HepG2 (cell line): ENCODE data around the gene TBX21. TPM values are rescaled to one million over a fixed set of nuclear protein-coding genes. Genes with fewer than 3 reads are reported as not detected.

Experiments
- KDM2A ChIP-seq: sonication (generic); formaldehyde crosslinking; IDR thresholded peaks from 2 replicates; pipeline ENCODE4 v1.4.0; 2020; ENCODE audit warnings: low read depth, missing genetic modification reagents, borderline replicate concordance
- ZFYVE20 ChIP-seq: sonication (generic); formaldehyde crosslinking; IDR thresholded peaks from 2 replicates; pipeline ENCODE4 v1.8.0; 2023; ENCODE audit warnings: low read depth, mild to moderate bottlenecking, moderate library complexity, missing genetic modification reagents, borderline replicate concordance
- ZNF335 ChIP-seq: sonication (generic); formaldehyde crosslinking; IDR thresholded peaks from 2 replicates; pipeline ENCODE4 v1.4.0; 2020; ENCODE audit warnings: missing genetic modification reagents
- ZNF441 ChIP-seq: sonication (generic); formaldehyde crosslinking; IDR thresholded peaks from 2 replicates; pipeline ENCODE4 v1.7.0; 2021; ENCODE audit warnings: missing genetic modification reagents, borderline replicate concordance
- polyA plus RNA-seq, 8 experiments: library from polyadenylated mRNA; depleted of rRNA in 3 of 8; stranded (reverse) in 7 of 8; unstranded in 1 of 8; fragments of >200 nt; fragmentation: Illumina TruSeq in 4 of 8; extraction: Trizol in 4 of 8; gene quantifications; 2 replicates each; pipeline versions ENCODE4 v1.2.1 to v1.2.3, GENCODE V29; 2011 to 2016; ENCODE audit warnings: low read depth in 4 of 8, missing spikeins in 1 of 8, mixed read lengths in 1 of 8; ENCODE audit not compliant: insufficient read depth in 1 of 8
- total RNA-seq, 5 experiments: library from RNA; depleted of rRNA; stranded (reverse); fragments of >200 nt; fragmentation: Illumina TruSeq; extraction: Trizol; gene quantifications; 2 replicates each; pipeline ENCODE4 v1.2.3, GENCODE V29; 2016; ENCODE audit warnings: low read depth in 1 of 5
- TF ChIP-seq, protein P1 (sequence below): sonication (generic); formaldehyde crosslinking; IDR thresholded peaks from 2 replicates; pipeline ENCODE4 v1.8.1; 2022; ENCODE audit warnings: low read depth, mild to moderate bottlenecking, missing genetic modification reagents
- TF ChIP-seq, protein P2 (sequence below): IDR thresholded peaks from 2 replicates; pipeline ENCODE4 v1.6.1; 2016; ENCODE audit warnings: low read depth, control low read depth

Gene TBX21
- total and polyA plus RNA-seq, 2 of the 13 experiments (the other 11 are each of a cell fraction or from before 2014, with no cell fraction given) = not detected

DNA sequence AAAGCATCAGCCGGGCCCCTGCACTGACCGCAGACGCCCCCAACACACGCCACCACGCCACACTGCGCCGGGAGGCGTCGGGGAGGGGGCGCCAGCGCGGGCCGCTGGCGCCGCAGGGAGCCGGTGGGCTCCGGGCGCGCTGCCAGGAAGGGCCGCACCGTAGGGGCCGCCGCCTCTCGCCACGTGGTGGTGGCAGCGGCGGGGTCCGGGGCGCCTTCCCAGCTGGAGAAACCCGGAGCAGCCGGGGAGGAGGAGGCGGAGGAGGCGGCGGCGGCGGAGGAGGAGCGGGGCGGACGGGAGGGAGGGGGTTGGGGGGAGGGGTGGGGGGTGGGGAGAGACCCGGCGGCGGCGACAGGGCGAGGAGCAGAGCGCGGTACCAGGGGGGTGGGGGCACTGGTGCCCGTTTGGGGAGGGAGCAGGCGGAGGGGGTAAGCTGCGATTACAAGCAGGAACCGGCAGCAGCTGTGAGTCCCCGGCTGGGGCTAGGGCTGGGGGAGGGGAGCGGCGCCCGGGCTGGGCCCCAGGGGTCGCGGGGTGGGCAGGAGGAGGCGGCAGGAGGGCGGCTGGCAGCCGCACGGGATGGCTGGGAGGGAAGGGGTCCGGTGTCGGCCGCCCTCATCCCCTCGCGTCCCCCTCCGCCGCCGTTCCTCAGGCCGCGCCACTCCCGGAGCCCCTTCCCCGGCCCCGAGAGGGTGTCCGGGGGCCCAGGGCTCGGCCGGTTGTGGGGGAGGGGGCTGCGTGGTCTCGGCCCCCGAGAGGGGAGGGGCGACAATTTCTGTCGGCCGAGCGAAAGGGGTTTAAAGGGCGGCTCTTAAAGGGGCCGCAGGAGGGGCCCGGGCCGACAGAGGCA is 39.1 kb upstream of the TBX21 start, which contains the start of gene TBKBP1 (continued):
- TF ChIP-seq, protein P1, sequence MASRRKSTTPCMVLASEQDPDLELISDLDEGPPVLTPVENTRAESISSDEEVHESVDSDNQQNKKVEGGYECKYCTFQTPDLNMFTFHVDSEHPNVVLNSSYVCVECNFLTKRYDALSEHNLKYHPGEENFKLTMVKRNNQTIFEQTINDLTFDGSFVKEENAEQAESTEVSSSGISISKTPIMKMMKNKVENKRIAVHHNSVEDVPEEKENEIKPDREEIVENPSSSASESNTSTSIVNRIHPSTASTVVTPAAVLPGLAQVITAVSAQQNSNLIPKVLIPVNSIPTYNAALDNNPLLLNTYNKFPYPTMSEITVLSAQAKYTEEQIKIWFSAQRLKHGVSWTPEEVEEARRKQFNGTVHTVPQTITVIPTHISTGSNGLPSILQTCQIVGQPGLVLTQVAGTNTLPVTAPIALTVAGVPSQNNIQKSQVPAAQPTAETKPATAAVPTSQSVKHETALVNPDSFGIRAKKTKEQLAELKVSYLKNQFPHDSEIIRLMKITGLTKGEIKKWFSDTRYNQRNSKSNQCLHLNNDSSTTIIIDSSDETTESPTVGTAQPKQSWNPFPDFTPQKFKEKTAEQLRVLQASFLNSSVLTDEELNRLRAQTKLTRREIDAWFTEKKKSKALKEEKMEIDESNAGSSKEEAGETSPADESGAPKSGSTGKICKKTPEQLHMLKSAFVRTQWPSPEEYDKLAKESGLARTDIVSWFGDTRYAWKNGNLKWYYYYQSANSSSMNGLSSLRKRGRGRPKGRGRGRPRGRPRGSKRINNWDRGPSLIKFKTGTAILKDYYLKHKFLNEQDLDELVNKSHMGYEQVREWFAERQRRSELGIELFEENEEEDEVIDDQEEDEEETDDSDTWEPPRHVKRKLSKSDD (CRISPR knock-in tag) = no peak
- TF ChIP-seq ZNF335 (CRISPR knock-in tag) = no peak
- no peak for TF ChIP-seq ZNF441 (CRISPR knock-in tag)
- TF ChIP-seq KDM2A = 0 out of 2 replicates have a peak, but pooled peaks have one; percentile 34
- TF ChIP-seq, protein P2, sequence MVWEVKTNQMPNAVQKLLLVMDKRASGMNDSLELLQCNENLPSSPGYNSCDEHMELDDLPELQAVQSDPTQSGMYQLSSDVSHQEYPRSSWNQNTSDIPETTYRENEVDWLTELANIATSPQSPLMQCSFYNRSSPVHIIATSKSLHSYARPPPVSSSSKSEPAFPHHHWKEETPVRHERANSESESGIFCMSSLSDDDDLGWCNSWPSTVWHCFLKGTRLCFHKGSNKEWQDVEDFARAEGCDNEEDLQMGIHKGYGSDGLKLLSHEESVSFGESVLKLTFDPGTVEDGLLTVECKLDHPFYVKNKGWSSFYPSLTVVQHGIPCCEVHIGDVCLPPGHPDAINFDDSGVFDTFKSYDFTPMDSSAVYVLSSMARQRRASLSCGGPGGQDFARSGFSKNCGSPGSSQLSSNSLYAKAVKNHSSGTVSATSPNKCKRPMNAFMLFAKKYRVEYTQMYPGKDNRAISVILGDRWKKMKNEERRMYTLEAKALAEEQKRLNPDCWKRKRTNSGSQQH (CRISPR knock-in tag) = no peak
- no peak for TF ChIP-seq ZFYVE20 (CRISPR knock-in tag)
